ENCODE results near the gene PID1. TPM values are rescaled to one million over a fixed set of nuclear protein-coding genes. Genes with fewer than 3 reads are reported as not detected.
A peak's percentile ranks its signal among the peaks of the same experiment; 100 is the strongest.
"Not testable (repeated sequence)": the region's sequence is repeated elsewhere in the genome, so short reads cannot be mapped to it uniquely, and the experiment has no call there.

The PID1 gene
- total RNA-seq, 1 donor from 2014 or later = 7.1 TPM

DNA sequence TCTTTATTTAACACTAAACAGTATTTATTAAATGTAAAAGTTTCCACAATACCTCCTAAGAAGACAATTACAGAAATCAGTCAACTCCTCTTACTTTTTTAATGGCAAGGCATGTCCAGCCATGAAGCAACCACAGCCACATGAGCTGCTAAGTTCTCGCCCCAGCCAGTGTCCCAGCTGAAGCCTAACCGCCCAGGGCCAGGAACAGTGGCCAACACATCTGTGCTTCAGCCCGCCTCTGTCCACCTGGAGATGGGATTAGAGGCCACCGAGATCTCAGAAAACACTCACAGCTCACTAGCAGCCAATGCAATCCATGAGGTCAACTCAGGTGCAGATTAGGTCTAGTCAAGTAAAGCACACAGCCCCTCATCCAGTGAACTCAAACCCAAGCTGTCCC, 40.2 kb downstream of the PID1 start:
- intact Hi-C loops (cut with DNase I) = no loop called here
- peak; percentile 69 for ATAC-seq (ENCODE audit: poor library complexity)

DNA sequence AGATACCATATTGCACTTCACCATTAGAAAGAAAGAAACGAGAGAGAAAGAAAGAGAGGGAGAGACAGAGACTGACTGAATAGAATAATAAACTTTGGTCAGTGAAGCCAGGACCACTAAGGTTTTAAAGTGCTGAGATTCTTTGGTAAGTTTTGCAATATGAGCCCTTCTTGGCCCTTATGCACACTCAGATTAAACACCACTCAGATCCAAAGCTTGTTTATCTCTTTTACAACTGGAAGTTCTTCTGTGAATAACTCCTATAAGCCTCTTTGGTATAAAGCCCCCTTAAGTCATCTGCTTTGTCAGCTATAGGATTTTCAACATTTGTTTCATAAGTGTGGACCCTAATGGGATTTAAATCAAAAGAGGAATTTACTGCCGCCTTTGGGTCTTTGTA, 40.8 kb downstream of the PID1 start:
- intact Hi-C loops (cut with DNase I) = no loop called here
- peak; percentile 46 for ATAC-seq (ENCODE audit: poor library complexity)
- DNase-seq = no peak

More for the DNA sequence above, 40.2 kb downstream of the PID1 start:
- peak; percentile 57 for DNase-seq

DNA sequence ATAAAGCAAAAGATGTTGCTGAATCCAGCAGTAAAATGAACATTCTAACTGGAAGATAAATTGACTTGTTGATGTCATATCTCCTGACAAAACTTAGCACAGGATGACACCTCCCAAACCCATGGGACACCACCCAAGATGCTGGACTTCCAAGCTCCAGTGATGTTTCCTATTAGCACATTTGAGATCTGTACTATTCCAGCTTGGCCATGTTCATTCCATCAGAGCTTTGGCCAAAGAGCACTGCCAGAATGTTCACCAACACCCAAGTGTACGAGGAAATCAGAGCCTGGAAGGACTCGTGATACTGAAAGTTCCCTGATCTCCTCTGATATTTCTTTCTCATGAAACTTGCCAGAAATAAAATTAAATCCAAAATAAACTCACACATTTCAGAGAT, 44.7 kb downstream of the PID1 start:
- ATAC-seq (ENCODE audit: poor library complexity) (peak; percentile 85), DNase-seq (peak; percentile 61)
- intact Hi-C loops (cut with DNase I) = no loop called here

DNA sequence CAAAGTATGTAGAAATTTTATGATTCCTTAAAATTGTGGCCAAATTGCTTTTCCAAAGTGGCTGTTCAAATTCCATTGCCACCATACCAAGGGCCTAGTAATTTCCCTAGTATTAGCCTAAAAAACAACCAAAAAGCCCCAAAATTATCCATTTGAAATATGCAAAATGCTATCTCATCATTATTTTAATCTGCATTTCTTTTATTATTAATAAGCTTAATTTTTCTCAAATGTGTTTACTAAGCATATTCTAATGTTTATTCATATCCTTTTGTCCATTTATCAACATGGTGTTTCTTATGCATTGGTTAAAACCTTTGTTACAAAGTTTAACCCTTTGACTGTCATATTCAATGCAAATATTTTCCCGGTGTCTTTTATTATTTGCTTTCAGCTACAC, 48.0 kb downstream of the PID1 start:
- no peak for ATAC-seq (ENCODE audit: poor library complexity)
- no peak for DNase-seq
- intact Hi-C loops (cut with DNase I) = no loop called here

DNA sequence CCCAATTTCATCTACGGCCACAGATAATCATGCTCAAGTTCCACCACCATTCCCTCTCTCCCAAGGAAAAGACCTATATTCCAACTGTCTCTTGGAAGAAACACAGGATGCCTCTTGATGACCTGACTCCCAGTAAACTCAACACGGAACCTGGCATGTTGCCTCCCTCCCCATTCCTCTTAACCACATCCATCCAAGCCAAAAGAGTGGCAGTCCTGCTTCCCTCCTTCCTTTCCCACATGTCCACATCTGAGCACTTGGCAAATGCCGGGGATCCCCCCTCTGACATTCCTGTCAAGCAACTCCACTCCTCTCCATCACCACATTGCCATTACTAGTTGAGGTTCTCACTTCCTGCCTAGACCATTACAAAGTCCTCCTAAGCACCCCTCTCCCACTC, 49.4 kb downstream of the PID1 start:
- peak; percentile 31 for DNase-seq
- intact Hi-C loops (cut with DNase I) = no loop called here

DNA sequence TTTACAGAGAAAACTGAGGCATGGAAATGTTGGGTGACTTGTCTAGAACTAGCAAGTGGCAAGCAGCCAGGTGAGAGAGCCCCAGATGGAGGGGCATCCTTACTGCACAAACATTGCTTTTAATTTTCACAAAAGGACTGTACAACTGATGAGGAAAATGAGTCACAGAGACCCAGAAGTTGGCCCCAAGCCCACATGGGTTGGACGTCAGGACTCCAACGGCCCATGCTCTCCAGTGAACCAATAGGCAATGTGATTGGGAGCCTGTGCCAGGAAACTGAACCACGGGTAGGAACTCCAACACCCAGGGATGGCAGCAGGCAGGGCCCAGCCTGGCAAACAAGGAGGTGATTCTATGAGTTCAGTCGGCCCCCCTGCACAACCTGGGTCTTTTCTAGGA, 50.8 kb downstream of the PID1 start:
- DNase-seq = no peak
- intact Hi-C loops (cut with DNase I) = no loop called here
- ATAC-seq (ENCODE audit: poor library complexity) = no peak

More for the DNA sequence above, 49.4 kb downstream of the PID1 start:
- no peak for ATAC-seq (ENCODE audit: poor library complexity)

DNA sequence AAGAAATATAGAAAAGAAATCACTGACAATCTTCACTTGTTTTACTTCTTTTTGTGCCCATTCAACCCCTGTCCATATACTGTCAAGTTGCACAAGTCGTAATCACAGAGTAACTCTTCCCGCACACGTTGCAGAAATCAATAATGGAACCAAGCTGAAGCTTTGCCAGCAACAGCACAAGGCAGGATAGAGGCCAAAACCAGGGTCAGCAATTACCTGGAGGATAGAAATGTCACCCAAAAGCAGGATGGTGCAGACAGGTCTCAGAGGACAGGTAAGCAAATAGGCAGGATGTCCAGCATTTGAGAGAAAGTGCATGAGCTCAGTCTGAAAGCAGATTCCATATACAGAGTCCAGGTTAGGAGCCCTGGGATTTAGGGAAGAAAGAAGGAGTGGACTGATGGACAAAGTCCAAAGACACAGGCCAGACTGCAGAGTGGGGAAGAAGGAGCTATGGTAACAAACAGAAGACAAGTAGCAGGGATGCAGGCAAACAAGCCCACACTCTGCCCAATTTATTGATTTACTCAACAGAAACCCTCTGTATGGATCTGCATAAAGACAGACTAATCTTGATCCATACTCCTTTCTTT, 52.7 kb downstream of the PID1 start:
- DNase-seq (no peak), ATAC-seq (ENCODE audit: poor library complexity) (no peak)
- intact Hi-C loops (cut with DNase I) = no loop called here

DNA sequence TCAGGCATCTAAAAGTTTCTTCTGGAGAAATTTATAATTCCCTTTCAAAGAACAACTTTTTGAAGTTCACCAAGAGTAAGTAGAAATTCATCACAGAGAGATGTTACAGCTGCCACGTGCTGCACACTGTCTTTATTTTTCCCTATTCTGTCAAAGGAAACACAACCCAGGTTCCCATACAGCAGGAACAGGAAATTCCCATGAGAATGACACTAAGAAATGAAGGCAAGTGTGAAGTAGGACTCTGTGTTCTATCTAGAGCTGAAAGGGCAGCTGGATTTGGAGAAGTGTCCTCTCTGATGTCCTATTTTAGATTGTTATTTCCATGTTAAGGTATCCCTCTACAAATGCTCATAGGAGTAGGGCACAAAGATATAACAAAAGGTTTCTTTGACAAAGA, 58.8 kb downstream of the PID1 start:
- DNase-seq (no peak), ATAC-seq (ENCODE audit: poor library complexity) (peak; percentile 60)
- intact Hi-C loops (cut with DNase I) = no loop called here

DNA sequence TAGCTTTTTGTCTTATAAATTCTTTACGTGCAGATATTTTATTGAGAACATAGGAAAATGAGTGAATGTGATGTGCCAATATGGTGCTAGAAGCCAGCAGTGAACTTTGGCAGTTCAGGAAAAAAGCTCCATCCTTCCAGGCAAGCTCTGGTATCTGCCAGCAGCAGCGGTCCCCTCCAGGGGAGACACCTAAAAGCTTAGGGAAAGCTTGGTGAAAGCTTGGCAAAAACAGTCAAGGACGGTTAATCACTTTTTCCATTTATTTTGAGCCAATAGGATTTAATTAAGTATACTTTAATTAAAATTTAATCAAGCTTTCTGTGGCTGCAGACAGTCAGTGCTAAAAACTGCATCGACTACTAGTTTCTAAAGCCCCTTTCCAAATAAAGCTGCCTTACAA, 60.4 kb downstream of the PID1 start:
- DNase-seq = no peak
- no peak for ATAC-seq (ENCODE audit: poor library complexity)
- intact Hi-C loops (cut with DNase I) = no loop called here

DNA sequence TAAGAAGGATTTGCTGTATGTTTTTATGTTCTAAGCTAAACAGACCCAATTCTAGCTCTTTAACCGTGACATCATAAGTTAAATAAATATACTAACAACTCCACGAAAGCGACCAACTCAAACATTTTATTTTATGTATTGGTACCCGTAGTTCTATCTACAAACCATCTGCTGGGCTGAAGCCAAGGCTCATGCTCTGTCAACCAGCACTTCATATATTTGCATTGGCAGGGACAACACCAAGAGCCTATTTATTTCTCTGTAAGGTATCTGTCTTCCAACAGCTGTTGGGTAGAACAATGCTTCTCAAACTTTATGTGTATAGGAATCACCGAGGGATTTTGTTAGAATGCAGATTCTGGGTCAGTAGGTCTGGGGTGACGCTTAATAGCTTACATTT, 64.5 kb downstream of the PID1 start:
- DNase-seq (no peak), ATAC-seq (ENCODE audit: poor library complexity) (no peak)
- intact Hi-C loops (cut with DNase I) = no loop called here

DNA sequence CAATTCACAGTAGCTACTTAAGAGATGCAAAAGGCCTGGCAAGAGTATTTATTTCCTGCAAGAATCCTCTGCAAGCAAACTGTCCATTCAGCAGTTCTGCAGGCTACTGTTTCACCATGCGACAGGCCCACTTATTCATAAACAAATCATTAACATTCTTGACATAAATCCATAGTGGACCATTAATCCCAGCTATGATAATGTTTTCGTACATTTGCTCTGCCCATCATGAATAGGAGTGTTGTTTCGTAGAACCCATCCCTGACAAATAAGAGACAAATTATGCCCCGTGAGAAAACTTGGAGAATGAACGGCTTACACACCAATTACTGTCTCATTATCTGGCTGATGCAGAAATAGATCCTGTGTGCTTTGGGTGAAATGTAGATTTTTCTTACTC, 65.4 kb downstream of the PID1 start:
- no peak for ATAC-seq (ENCODE audit: poor library complexity)
- DNase-seq = no peak
- intact Hi-C loops (cut with DNase I) = no loop called here

DNA sequence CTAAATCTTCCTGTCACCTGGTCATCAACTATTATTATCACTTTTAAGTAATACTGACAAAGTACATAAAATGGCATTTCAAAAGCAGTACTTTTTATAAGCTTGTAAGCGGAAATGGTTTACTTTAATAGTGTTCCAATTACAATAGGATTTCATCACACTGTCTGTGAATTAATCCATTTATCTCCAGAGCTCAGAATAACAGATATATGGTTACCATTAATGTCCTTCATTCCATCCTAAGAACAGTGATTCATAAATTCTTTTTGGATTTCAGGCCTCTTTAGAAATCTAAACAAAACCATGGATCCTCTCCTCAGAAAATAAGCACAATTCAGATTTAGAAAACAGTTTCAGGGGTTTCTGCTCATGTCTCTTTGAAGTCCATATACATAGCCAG, 68.4 kb downstream of the PID1 start:
- DNase-seq (no peak), ATAC-seq (ENCODE audit: poor library complexity) (no peak)
- intact Hi-C loops (cut with DNase I) = no loop called here

DNA sequence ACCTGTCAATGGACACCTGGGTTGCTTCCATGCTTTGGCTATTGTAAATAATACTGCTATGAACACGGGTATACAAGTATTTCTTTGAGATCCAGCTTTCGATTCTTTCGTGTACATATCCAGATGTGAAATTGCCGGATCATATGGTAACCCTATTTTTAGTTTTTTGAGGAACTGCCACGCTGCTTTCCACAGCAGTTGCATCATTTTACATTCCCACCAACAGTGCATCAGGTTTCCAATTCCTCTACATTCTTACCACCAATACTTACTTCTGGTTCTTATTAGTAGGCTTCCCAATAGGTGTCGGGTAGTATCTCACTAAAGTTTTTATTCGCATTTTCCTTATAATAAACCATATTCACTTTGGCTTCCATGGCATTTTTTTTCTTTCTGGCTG, 69.6 kb downstream of the PID1 start:
- ATAC-seq (ENCODE audit: poor library complexity) (no peak), DNase-seq (no peak)
- intact Hi-C loops (cut with DNase I) = no loop called here

DNA sequence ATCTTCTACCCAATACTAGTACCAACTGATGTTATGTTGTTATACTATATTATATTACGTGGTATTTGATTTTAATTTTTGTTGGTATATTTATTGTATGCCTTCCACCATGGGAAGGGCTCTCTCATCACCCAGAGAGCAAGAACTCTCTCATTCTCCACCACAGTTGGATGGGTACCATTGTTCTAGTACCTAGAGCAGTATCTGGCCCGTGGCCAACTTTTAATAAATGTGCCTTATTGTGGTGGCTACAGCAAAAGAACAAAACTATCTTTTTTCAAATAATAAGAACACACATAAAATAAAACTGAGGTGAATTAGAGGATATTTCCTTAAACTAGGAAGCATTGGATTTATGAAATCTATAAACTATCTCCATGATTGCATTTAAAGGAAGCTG, 71.8 kb downstream of the PID1 start:
- no peak for ATAC-seq (ENCODE audit: poor library complexity)
- intact Hi-C loops (cut with DNase I) = no loop called here
- no peak for DNase-seq

DNA sequence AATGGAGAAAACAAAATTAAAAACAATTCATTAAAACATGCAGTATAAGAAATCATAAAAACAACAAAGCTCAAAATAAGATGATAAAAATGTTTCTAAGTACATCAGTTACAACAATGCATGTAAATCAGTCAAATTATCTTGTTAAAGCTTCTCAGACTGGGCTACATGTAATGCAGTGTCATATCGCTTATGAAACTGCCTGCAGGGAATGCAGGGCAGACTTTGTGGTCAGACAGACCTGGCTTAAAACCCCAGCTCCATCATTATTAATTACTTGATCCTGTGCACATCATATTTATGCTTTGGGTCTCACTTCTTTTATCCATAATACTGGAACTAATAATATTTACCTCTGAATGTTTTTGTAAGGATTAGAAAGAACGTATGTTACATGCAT, 74.6 kb downstream of the PID1 start:
- intact Hi-C loops (cut with DNase I) = no loop called here
- DNase-seq = no peak
- ATAC-seq (ENCODE audit: poor library complexity) = no peak

DNA sequence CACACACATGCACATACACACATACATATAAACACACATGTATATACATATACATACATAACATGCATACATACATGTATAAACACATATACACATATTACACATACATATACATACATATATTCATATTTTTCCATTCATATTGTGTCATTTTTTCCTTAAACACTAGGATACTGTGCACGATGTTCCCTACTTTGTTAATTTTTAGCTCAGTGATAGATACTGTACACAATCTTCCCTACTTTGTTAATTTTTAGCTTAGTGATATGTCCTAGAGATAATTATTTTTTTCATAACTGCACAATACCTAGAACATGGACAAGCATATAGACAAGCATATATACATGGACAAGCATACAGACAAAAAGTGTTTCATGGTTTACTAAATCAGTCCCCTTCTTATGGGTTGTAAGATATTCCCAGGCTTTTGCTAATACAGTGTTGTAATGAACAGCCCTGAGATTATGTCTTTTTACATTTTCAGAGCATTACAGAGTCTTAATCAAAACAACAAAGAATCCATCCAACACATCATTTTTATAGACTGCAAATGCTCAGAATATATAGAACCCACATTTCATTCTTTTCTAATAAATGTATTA, 75.6 kb downstream of the PID1 start:
- intact Hi-C loops (cut with DNase I) = no loop called here
- ATAC-seq (ENCODE audit: poor library complexity) (no peak), DNase-seq (no peak)

DNA sequence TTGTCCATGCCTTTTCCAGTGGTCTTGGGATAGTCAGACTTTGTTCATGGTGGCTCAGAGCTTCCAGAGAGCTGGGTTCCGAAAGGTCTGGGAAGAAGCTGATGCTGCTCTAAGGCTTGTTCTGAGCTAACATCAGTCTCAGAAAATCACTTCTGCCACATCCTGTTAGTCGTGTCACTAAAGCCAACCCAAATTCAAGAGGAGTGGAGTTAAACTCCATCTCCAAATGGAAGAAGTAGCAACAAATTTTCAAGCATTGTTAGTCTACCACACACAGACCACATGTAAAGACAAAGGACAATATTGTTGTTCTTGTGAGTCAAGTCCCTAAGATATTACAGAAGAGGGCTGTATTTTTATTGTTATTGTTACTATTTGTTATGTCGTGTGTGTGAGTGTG, 77.8 kb downstream of the PID1 start:
- intact Hi-C loops (cut with DNase I) = no loop called here
- DNase-seq (no peak), ATAC-seq (ENCODE audit: poor library complexity) (no peak)

DNA sequence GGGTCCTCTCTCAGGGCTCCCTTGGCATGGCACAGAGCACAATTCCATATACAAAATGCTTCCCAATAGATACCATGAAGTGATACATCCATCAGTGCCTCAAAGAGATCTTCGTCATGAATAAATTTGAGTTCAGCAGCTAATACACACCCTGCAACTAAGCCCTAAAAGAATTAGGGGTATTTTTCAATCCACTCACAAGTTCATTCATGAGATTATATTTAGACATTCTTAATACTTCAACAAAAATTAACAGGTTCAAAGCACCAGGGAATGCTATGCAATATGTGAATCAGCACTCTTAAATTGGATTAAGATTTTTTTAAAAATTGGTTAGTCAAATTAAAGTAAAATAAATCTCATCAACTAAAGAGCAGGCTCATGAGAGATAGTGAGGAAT, 79.7 kb downstream of the PID1 start:
- DNase-seq = no peak
- intact Hi-C loops (cut with DNase I) = no loop called here
- no peak for ATAC-seq (ENCODE audit: poor library complexity)

DNA sequence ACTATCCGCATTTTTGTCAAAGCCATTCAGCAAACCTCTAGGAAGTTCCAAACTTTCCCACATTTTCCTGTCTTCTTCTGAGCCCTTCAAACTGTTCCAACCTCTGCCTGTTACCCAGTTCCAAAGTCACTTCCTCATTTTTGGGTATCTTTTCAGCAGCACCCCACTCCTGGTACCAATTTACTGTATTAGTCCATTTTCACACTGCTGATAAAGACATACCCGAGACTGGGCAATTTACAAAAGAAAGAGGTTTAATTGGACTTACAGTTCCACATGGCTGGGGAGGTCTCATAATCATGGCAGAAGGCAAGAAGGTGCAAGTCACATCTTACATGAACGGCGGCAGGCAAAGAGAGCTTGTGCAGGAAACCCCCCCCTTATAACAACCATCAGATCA, 84.0 kb downstream of the PID1 start:
- ATAC-seq (ENCODE audit: poor library complexity); DNase-seq; intact Hi-C loops (cut with DNase I): not testable (repeated sequence)

DNA sequence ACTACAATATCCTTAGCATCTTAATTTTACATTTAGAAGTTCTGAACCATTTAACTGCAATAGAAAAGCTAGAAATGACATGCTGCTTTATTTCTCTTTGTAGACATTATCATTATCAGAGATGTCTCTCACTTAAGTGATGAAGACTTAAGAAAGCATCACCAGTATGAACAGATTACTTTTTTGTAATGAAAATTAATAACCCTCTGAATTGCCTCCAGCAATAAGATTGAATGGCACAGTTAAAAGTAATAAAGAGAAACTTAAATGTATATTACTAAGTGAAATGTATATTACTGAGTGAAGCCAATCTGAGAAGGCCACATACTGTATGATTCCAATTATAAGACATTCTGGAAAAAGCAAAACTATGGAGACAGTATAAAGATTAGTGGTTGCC, 89.4 kb downstream of the PID1 start:
- intact Hi-C loops (cut with DNase I) = no loop called here
- ATAC-seq (ENCODE audit: poor library complexity) = no peak
- DNase-seq = no peak

DNA sequence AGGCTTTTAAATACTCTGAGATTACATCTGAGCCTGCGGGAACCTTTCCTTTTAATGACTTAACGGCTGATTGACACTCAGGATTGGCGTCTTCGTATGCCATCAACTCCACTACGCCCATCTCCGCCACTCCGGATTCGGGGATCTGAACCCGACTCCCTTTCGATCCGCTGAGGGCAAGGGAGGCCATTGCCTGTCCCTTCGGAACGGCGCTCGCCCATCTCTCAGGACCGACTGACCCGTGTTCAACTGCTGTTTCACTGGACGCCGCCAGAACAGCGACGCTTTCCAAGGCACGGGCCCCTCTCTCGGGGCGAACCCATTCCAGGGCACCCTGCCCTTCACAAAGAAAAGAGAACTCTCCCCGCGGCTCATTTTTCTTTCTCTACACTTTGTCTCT, 90.4 kb downstream of the PID1 start:
- intact Hi-C loops (cut with DNase I) = no loop called here
- DNase-seq (no peak), ATAC-seq (ENCODE audit: poor library complexity) (no peak)
